ENCODE data around the gene HSPA1A. TPM values are rescaled to one million over a fixed set of nuclear protein-coding genes. Genes with fewer than 3 reads are reported as not detected.

The HSPA1A gene
- total and polyA plus RNA-seq, 9 of the 15 experiments (the other 6 are each of a cell fraction or from before 2014, with no cell fraction given) = 2.2 to 273 (median 107) TPM

- TF ChIP-seq MXI1 (IDR thresholded peaks at IDR 0.05; ENCODE audit: low read depth, low read length) = peak; percentile 49
- TF ChIP-seq PHTF2 (CRISPR knock-in tag; IDR thresholded peaks at IDR 0.05) = peak; percentile 98; the same call in 1 of the 2 replicates
- peak; percentile 95 for TF ChIP-seq OTX1 (CRISPR knock-in tag; IDR thresholded peaks at IDR 0.05)
- TF ChIP-seq, protein P1, sequence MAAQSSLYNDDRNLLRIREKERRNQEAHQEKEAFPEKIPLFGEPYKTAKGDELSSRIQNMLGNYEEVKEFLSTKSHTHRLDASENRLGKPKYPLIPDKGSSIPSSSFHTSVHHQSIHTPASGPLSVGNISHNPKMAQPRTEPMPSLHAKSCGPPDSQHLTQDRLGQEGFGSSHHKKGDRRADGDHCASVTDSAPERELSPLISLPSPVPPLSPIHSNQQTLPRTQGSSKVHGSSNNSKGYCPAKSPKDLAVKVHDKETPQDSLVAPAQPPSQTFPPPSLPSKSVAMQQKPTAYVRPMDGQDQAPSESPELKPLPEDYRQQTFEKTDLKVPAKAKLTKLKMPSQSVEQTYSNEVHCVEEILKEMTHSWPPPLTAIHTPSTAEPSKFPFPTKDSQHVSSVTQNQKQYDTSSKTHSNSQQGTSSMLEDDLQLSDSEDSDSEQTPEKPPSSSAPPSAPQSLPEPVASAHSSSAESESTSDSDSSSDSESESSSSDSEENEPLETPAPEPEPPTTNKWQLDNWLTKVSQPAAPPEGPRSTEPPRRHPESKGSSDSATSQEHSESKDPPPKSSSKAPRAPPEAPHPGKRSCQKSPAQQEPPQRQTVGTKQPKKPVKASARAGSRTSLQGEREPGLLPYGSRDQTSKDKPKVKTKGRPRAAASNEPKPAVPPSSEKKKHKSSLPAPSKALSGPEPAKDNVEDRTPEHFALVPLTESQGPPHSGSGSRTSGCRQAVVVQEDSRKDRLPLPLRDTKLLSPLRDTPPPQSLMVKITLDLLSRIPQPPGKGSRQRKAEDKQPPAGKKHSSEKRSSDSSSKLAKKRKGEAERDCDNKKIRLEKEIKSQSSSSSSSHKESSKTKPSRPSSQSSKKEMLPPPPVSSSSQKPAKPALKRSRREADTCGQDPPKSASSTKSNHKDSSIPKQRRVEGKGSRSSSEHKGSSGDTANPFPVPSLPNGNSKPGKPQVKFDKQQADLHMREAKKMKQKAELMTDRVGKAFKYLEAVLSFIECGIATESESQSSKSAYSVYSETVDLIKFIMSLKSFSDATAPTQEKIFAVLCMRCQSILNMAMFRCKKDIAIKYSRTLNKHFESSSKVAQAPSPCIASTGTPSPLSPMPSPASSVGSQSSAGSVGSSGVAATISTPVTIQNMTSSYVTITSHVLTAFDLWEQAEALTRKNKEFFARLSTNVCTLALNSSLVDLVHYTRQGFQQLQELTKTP (IDR thresholded peaks at IDR 0.05; ENCODE audit: low read depth in 1 of 2, partially characterized antibody in 2 of 2) = peak; percentile 68 to 91
- 0 out of 2 replicates have a peak, but pooled peaks have one; percentile 3 for TF ChIP-seq ZNF224 (CRISPR knock-in tag; IDR thresholded peaks at IDR 0.05)
- peak; percentile 89 for TF ChIP-seq RB1 (IDR thresholded peaks at IDR 0.05; ENCODE audit: low read depth)
- peak; percentile 94; the same call in 1 of the 2 replicates for TF ChIP-seq CBX1 (IDR thresholded peaks at IDR 0.05; ENCODE audit: low read depth)
- TF ChIP-seq CBX3 (IDR thresholded peaks at IDR 0.05; ENCODE audit: borderline replicate concordance in 1 of 2, low read length in 2 of 2) = peak in 1 of 2 experiments; percentile 12; a peak in 1 of 3 replicates
- peak; percentile 65; the same call in 1 of the 2 replicates for TF ChIP-seq ZNF740 (CRISPR knock-in tag; IDR thresholded peaks at IDR 0.05)
- TF ChIP-seq ZNF740 (tag; IDR thresholded peaks at IDR 0.05) = no peak; a peak in 2 of 4 replicates
- peak; percentile 2 to 49; a peak in 1 of 4 replicates for TF ChIP-seq FOXK2 (conservative IDR thresholded peaks at IDR 0.05 in 1 of 2, IDR thresholded peaks at IDR 0.05 in 1 of 2; ENCODE audit: low read depth in 2 of 2)
- TF ChIP-seq HBP1 (CRISPR knock-in tag; IDR thresholded peaks at IDR 0.05) = peak; percentile 93
- TF ChIP-seq NRF1 (conservative IDR thresholded peaks at IDR 0.05 in 1 of 2, IDR thresholded peaks at IDR 0.05 in 1 of 2) = peak; percentile 85 to 87
- no peak for TF ChIP-seq ZNF77 (CRISPR knock-in tag; IDR thresholded peaks at IDR 0.05)
- peak; percentile 98 for TF ChIP-seq AFF4 (CRISPR knock-in tag; IDR thresholded peaks at IDR 0.05)
- TF ChIP-seq RBFOX2 (IDR thresholded peaks at IDR 0.05; ENCODE audit: low read depth, low read length) = peak; percentile 98
Observed at GRCh38 chr6:31815025-31815838, at the start of gene HSPA1A, which contains the start of gene HSPA1L (continued).
